Gastrocnemius medialis (tissue), 4 donors: ENCODE data around the gene SULT2A1.
"Not testable (repeated sequence)": the region's sequence is repeated elsewhere in the genome, so short reads cannot be mapped to it uniquely, and the experiment has no call there.

Source experiments
- POLR2A ChIP-seq, 2 donors: fragments of 450-650 bp; IDR thresholded peaks; one replicate each; pipeline ENCODE4 v1.6.1; 2017; ENCODE audit warnings: antibody characterized with exemption in 2 of 2, mild to moderate bottlenecking in 2 of 2, moderate library complexity in 2 of 2
- TF ChIP-seq, protein P1 (sequence below), 5 experiments: fragments of 450-650 bp in 3 of 5; fragments of 200-600 bp in 2 of 5; sonication (generic) in 2 of 5; IDR thresholded peaks in 4 of 5; conservative IDR thresholded peaks in 1 of 5; 1 replicate in 4 of 5; 2 replicates in 1 of 5; pipeline ENCODE4 v1.5.1; 2016 to 2019; ENCODE audit warnings: antibody characterized with exemption in 5 of 5, mild to moderate bottlenecking in 3 of 5, moderate library complexity in 3 of 5

DNA sequence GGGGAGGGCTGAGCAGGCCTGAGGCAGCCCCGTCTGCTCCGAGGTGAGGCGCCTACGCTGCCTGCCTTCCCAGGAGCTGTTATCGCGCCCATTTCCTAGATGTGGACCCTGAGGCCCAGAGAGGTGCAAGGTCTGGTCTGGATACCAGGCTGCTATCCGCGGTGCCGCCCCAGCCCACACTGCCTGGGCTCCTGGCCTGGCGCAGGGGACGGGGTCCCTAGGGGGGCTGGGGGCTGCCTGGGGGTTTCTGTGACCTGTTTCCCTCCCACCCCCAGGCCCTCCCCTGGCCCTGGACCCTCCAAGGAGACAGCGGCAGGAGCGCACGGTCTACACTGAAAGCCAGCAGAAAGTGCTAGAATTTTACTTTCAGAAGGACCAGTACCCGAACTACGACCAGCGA, 26.3 kb downstream of the SULT2A1 start:
- TF ChIP-seq POLR2A (IDR thresholded peaks at IDR 0.05) = not testable (repeated sequence)
- TF ChIP-seq, protein P1, sequence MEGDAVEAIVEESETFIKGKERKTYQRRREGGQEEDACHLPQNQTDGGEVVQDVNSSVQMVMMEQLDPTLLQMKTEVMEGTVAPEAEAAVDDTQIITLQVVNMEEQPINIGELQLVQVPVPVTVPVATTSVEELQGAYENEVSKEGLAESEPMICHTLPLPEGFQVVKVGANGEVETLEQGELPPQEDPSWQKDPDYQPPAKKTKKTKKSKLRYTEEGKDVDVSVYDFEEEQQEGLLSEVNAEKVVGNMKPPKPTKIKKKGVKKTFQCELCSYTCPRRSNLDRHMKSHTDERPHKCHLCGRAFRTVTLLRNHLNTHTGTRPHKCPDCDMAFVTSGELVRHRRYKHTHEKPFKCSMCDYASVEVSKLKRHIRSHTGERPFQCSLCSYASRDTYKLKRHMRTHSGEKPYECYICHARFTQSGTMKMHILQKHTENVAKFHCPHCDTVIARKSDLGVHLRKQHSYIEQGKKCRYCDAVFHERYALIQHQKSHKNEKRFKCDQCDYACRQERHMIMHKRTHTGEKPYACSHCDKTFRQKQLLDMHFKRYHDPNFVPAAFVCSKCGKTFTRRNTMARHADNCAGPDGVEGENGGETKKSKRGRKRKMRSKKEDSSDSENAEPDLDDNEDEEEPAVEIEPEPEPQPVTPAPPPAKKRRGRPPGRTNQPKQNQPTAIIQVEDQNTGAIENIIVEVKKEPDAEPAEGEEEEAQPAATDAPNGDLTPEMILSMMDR (IDR thresholded peaks at IDR 0.05 in 4 of 5, conservative IDR thresholded peaks at IDR 0.05 in 1 of 5) = not testable (repeated sequence)
